Measurements from ENCODE around the gene LRRC2.
"Not testable (repeated sequence)": the region's sequence is repeated elsewhere in the genome, so short reads cannot be mapped to it uniquely, and the experiment has no call there.

LRRC2 gene

DNA sequence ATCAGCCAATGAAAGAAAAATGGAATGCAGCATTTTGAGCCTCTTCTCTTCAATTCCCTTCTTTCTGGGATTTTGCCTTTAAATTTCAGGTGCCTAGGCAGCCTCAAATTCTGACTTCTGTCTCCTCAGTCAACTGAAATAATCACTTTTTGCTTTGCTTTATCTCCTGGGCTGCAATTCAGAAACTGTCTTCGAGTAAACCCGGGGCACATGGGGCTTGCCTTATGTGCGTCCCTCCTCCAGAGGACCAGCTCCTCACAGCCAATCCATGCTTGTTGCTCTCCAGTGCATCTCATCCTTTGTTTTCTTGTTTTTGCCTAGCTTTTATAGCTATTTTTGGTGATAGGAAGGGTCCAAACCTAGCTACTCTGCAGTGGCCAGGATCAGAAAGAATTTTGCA, 59.6 kb downstream of the LRRC2 start:
- Mint-ChIP-seq H3K27ac (no peak overlapping the region), H3K4me1 (peaks cover 25% of the 10 kb centered on the region), H3K27me3 (no peaks in the 10 kb centered on the region), H3K4me3 (no peak overlapping the region), H3K9me3 (peaks cover 6 to 16% of the 10 kb centered on the region in 2 donors)
- DNase-seq: no peak
- ATAC-seq: no peak

DNA sequence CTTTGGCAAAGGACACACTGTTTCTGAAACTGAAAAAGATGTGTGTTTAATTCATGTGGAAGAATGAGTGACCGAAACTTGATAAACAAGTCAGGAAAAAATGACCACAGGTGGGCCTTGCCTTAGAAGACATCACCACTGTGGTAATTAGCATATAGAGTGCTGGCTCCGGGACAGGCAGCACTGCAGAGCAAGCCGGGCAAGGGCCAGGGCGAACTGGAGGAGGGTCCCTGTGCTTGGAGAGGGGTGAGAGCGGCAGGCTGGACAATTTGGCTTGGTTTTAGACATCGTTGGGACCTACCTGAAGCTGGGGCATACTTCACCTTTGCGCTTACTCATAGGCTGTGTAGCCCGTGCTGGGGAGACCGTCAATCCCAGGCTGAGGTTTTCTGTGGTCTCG, 60.1 kb downstream of the LRRC2 start:
- Mint-ChIP-seq H3K27ac (no peak overlapping the region), H3K9me3 (peaks cover 6 to 16% of the 10 kb centered on the region in 2 donors), H3K27me3 (no peaks in the 10 kb centered on the region), H3K4me1 (peaks cover 27% of the 10 kb centered on the region), H3K4me3 (no peak overlapping the region)
- no peak for ATAC-seq
- DNase-seq: no peak

DNA sequence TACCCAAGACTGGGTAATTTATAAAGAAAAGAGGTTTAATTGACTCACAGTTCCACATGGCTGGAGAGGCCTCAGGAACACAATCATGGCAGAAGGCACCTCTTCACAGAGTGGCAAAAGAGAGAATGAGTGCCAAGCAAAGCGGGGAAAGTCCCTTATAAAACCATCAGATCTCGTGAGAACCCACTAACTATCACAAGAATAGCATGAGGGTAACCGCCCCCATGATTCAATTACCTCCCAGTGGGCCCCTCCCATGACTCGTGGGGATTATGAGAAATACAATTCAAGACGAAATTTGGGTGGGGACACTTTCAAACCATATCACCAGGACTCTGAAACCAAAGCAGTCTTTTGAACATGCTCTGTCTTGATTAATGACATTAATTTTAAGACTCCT, 61.3 kb downstream of the LRRC2 start:
- Mint-ChIP-seq H3K27ac (no peak overlapping the region), H3K27me3 (no peaks in the 10 kb centered on the region), H3K4me1 (peaks cover 32% of the 10 kb centered on the region), H3K4me3 (no peak overlapping the region), H3K9me3 (peaks cover 6 to 16% of the 10 kb centered on the region in 2 donors)
- peak; percentile 58 for ATAC-seq
- peak; percentile 10 to 28 for DNase-seq

- Mint-ChIP-seq H3K4me1 (peaks cover 32% of the 10 kb centered on the region), H3K27ac (no peak overlapping the region), H3K9me3 (peaks cover 6 to 16% of the 10 kb centered on the region in 2 donors), H3K4me3 (no peak overlapping the region), H3K27me3 (no peaks in the 10 kb centered on the region)
- DNase-seq (no peak), ATAC-seq (no peak)
Measured at GRCh38 chr3:46503200-46503874, 62.8 kb downstream of the LRRC2 start.

- no peak overlapping the region for H3K4me3 Mint-ChIP-seq
Measured at GRCh38 chr3:46501702-46502101, 64.4 kb downstream of the LRRC2 start.

DNA sequence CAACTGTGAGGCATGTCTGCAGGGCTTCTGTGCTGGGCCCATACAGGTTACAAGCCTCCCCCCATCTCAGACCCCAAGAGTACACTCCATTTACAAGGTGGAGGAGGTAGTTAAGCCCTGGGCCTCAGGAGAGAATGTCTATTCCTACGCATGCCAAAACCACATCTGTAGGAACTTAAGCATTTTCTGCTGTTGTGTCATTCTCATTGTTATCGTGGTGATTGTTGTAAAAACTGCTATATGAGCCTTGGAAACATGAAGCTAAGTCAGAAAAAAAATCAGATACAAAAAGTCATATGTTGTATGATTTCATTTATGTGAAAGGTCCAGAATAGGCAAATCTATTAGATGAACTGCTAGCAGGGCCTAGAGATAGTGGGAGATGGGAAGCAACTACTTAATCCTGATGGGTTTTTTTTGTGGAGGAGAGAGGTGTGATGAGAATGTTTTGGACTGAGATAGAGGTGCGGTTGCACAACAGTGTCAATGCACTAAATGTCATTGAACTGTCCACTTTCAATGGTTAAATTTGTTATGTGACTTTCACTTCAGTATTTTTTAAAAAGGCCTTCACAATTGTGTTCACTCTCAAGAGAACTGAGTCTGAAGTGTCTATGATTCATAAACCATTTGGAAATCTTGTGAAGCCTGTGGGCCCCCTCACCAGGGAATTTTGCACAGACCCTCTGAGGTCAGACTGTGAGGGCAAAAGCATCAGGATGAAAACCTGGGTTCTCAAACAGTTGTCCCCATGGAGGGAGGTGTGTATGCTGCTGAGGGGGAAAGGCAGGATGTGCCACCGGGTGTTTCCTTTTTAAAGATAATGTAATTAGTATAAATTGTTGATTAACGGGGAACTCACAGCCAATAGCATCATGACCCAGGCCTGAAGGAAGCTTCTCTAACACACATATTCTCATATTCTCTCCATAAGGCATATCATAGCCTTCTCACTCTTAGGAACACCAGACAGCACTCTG, 65.2 kb downstream of the LRRC2 start:
- DNase-seq: no peak
- Mint-ChIP-seq H3K27ac (peak overlapping the region in 1 of 2 donors; percentile 43), H3K4me3 (no peak overlapping the region), H3K27me3 (no peaks in the 10 kb centered on the region), H3K4me1 (peaks cover 32% of the 10 kb centered on the region), H3K9me3 (peaks cover 6 to 16% of the 10 kb centered on the region in 2 donors)
- no peak for ATAC-seq

More at GRCh38 chr3:46501702-46502101, 64.4 kb downstream of the LRRC2 start:
- Mint-ChIP-seq H3K4me1 (peaks cover 32% of the 10 kb centered on the region), H3K9me3 (peaks cover 6 to 16% of the 10 kb centered on the region in 2 donors), H3K27ac (no peak overlapping the region), H3K27me3 (no peaks in the 10 kb centered on the region)
- ATAC-seq: no peak
- no peak for DNase-seq

DNA sequence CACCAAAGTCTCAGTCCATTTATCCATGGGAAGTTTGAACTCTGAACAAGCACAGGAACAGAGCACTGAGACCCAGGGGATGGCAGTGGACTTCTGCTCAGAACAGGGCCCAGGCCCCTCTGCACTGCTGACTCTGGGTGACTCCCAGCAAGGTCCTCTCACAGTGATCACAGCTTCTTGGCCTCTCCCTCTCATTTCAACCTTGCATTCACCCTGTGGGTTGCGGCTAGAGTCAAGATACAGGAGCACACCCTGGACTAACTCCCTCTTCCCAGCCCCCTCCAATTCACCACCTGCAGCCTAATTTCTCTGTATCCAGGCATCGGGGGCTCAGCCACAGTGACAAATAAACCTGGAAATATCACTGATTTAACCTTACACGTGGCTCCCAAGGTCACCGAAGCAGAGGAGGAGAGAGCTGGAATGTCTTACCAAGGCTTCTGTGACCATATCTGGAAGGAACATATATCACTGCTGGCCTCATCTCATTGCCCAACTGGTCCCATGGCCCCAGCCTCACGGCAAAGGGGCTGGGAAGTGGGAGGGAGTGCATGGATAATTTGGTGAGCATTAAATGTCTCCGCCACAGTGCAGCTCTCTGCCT, 67.1 kb downstream of the LRRC2 start:
- Mint-ChIP-seq H3K4me3 (no peak overlapping the region), H3K27ac (no peak overlapping the region), H3K9me3 (peaks cover 0 to 5% of the 10 kb centered on the region in 2 donors), H3K27me3 (no peaks in the 10 kb centered on the region), H3K4me1 (peaks cover 14% of the 10 kb centered on the region)
- no peak for DNase-seq
- no peak for ATAC-seq

GRCh38 chr3:46497556-46498265, 68.4 kb downstream of the LRRC2 start, which contains the start of gene RTP3:
Gene RTP3 (plus strand): TSS chr3:46497976. CDS start chr3:46498063, 87 bp downstream.
- H3K4me3 Mint-ChIP-seq: no peak within 1 kb of the TSS
- ATAC-seq (no peak), DNase-seq (no peak)
- H3K27ac Mint-ChIP-seq: peak within 1 kb of the TSS; percentile 64 to 76
- H3K27me3 Mint-ChIP-seq: no peaks in the 10 kb centered on the region
- H3K9me3 Mint-ChIP-seq: no peaks in the 10 kb centered on the region
- peaks cover 7% of the 10 kb centered on the region for H3K4me1 Mint-ChIP-seq

DNA sequence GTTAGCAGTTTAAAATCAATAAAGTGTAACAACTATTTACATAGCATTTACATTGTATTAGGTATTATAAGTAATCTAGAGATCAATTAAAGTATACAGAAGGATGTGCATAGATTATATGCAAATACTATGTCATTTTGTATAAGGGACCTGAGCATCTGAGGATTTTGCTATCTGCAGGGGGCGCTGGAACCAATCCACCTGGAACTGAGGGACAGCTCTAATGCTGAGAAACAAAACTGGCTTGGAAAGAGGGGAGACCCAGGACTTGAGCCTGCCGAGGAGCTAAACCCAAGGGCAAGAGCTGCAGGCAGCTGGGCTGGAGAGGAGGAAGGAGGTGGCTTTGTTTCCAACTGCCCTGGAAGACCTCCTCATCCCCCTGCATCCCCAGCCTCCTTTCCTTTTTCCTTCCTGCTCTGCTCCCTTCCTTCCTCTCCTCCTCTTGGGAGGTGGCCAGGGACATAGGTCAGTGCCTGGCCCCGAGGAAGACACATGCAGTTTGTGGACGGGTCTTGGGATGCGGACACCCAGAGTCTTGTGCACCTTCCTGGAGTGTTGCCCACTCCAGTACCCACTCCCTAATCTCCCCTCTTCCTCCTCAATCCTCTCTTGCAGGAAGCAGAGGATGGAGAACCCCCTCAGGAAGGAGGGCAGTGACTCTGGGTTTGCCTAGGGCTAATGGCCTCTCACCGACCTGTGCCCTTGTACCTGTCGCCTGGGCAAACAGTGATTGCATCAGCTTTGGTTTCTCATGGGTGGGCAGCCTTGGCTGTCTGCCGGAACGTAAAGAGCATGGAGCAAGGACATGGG, 69.2 kb downstream of the LRRC2 start:
- no peaks in the 10 kb centered on the region for H3K9me3 Mint-ChIP-seq
- no peaks in the 10 kb centered on the region for H3K27me3 Mint-ChIP-seq
- peak overlapping the region in 1 of 2 donors; percentile 37 for H3K27ac Mint-ChIP-seq
- DNase-seq (peak; percentile 19 to 25), ATAC-seq (no peak)
- no peak overlapping the region for H3K4me3 Mint-ChIP-seq
- peaks cover 7% of the 10 kb centered on the region for H3K4me1 Mint-ChIP-seq

GRCh38 chr3:46495901-46496456, 70.1 kb downstream of the LRRC2 start:
- Mint-ChIP-seq H3K27ac (no peak overlapping the region), H3K4me3 (no peak overlapping the region), H3K4me1 (peaks cover 5% of the 10 kb centered on the region), H3K27me3 (no peaks in the 10 kb centered on the region), H3K9me3 (no peaks in the 10 kb centered on the region)
- ATAC-seq (no peak), DNase-seq (no peak)

GRCh38 chr3:46494491-46494890, 71.6 kb downstream of the LRRC2 start:
- H3K27ac Mint-ChIP-seq, ATAC-seq, DNase-seq, H3K9me3 Mint-ChIP-seq, H3K27me3 Mint-ChIP-seq, H3K4me3 Mint-ChIP-seq, H3K4me1 Mint-ChIP-seq: not testable (repeated sequence)

DNA sequence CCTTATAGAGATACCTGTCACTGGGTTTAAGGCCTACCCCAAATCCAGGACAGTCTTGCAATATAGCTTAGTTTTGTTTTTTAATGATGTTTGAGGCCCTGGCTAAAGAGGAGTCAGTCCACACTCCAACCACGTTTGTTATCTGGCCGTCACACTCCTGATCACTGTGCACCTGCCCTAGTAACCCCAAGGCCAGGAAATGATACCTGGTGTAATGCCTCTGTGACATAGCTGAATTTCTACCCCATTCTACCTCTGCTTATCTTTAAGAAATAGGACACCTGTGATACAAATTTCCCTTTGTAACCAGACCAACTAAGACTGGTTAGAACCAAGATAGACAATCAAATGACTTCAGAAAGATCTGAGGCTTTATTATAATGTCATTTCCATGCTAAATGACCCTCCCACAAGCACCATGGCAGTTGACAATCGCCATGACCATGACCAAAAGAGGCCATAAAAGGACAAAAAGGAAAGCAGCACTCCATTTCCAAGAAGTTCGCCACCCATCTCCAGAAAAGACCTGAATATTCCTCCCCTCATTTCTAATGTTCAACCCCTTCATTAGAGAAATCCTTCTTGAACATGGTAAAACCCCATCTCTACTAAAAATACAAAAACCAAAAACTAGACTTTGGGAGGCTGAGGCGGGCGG, 73.1 kb downstream of the LRRC2 start:
- Mint-ChIP-seq H3K27me3 (peaks cover 3% of the 10 kb centered on the region), H3K4me3 (no peak overlapping the region), H3K4me1 (peaks cover 9% of the 10 kb centered on the region), H3K27ac (no peak overlapping the region), H3K9me3 (no peaks in the 10 kb centered on the region)
- DNase-seq (no peak), ATAC-seq (no peak)

DNA sequence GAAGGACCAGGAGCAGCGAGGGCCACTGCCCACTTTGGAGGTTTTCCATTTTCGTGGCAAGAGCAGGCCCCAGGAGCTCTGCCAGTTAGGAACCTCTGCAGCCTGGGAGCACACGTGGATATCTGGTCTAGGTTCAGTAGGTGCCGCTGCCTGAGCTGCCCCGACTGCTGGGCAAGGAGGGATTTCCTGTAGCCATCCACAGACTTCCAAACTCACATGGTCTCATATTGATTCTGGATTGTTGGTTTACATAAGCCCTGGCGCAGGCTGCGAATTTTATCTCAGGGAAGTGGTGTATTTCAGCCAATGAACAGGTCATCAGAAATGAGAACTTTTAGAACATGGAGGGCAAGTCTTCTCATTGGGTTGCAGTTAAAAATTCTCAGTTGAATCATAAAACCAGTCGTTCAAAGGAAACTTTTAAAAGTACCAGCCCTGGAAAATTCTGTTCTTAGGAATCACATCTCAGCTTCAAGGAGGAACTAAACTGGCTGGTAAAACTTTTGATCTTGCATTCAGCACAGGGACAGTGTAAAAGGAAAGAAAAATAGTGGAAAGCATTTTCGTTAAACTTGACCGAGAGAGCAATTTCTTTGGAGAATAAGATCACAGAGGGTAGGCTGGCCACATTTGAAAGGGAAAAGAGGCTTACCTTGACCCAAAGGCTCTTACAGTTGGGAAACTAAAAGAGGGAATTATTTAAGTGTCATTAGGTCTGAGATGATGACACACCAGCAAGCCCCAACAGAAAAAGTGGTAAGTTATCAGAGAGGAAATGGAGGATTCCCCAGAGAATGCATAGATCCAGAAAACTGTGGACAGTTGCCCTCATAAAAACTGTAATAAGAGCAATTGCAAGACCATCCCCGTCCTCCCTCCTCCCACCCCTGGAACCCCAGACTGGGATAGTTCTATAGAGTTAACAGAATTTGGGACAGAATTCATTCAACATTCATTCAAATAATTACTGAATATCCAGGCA, 74.7 kb downstream of the LRRC2 start:
- Mint-ChIP-seq H3K27ac (no peak overlapping the region), H3K9me3 (no peaks in the 10 kb centered on the region), H3K27me3 (peaks cover 19% of the 10 kb centered on the region), H3K4me1 (peaks cover 9% of the 10 kb centered on the region), H3K4me3 (no peak overlapping the region)
- no peak for DNase-seq
- no peak for ATAC-seq

Data from stimulated activated naive CD8-positive, alpha-beta T cell treated with anti-CD3 and anti-CD28 coated beads, Interleukin-15, amount 100 ng/mL, for 72 hours (primary cell).